ENCODE data around the gene PPP1R16B. TPM values are rescaled to one million over a fixed set of nuclear protein-coding genes. Genes with fewer than 3 reads are reported as not detected.

PPP1R16B gene
- total and polyA plus RNA-seq, 10 of the 15 experiments (the other 5 are each of a cell fraction or from before 2014, with no cell fraction given), result 13.4 to 90.2 (median 66.7) TPM

DNA sequence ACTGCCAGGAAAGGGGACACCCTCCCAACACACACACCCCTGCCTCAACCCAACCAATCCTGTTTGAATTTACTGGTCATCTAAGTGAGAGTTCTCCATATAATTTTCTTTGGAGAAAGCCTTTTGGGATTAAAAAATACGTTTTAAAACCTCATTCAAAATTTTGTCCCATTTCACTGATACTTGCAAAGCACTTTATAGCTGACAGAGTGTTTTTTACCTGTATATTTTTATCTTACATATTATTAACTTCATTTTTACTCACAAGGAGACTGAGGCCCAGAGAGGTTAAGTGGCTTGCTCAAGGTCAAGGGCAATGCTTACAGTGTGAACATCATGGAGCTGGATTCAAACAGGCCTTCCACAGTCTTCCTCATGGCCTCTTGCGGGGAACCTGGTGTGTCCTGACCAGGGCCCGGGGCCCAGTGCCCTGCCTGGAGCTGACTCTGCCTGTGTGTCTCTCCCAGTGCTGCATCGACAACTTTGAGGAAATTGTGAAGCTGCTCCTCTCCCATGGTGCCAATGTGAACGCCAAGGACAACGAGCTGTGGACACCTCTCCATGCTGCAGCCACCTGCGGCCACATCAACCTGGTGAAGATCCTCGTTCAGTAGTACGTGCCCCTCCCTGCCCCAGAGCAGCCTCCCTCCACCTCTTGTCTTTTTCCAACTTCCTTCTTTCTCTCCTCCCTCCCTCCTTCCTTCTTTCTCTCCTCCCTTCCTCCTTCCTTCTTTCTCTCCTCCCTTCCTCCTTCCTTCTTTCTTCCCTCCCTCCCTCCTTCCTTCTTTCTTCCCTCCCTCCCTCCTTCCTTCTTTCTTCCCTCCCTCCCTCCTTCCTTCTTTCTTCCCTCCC is 89.8 kb downstream of the PPP1R16B start:
- no peak for ATAC-seq
- no peak overlapping the region for H2AFZ ChIP-seq (ENCODE audit: control insufficient read depth, low read depth, low read length)
- no peak for DNase-seq (ENCODE audit: low read depth, low spot score)
- 87% methylated on average over 9 of the region's 9 CpGs for WGBS (ENCODE audit: insufficient coverage, insufficient replicate concordance, low lambda C conversion rate, missing lambda C conversion rate)
- H3K27me3 ChIP-seq (replicated peaks in 1 of 2; ENCODE audit: control insufficient read depth in 2 of 2, insufficient read depth in 2 of 2, low read length in 1 of 2), result no peaks in the 10 kb centered on the region
- H4K20me1 ChIP-seq (ENCODE audit: control insufficient read depth, insufficient read depth), result no peaks in the 10 kb centered on the region
- no peak overlapping the region for H3K4me2 ChIP-seq (ENCODE audit: control insufficient read depth, insufficient read depth)
- peaks cover 16% of the 10 kb centered on the region for H3K79me2 ChIP-seq (ENCODE audit: control insufficient read depth, insufficient read depth, low read length)
- ChIA-PET POLR2A (interaction anchor here (0.7 kb wide), 1 partner anchor 103 kb away, joined by 3 read pairs; no protein-coding TSS in a partner anchor), RAD21 (ENCODE audit: unreplicated experiment) (interaction anchor here (0.5 to 6.5 kb wide), 8 partner anchors 18 to 248 kb away, joined by 3 to 205 read pairs (median 82); partner anchors contain the start of genes ACTR5, DHX35 and PPP1R16B), CTCF (interaction anchor here (0.8 to 6.9 kb wide), 12 partner anchors 18 to 248 kb away, joined by 3 to 183 read pairs (median 4); partner anchors contain the start of genes ACTR5 and PPP1R16B), SMC1A (ENCODE audit: uncharacterized antibody, unreplicated experiment) (interaction anchor here (0.6 to 6.6 kb wide), 15 partner anchors 14 to 248 kb away, joined by 3 to 105 read pairs (median 4); partner anchors contain the start of gene PPP1R16B)
- no peak overlapping the region for H3K27ac ChIP-seq (ENCODE audit: control insufficient read depth, insufficient read depth)
- no peaks in the 10 kb centered on the region for H3K9me3 ChIP-seq (replicated peaks; ENCODE audit: control insufficient read depth, insufficient read depth, low read length)
- intact Hi-C loops (cut with micrococcal nuclease; ENCODE audit: unreplicated experiment), result no loop called here
- in situ Hi-C loops (cut with MboI), result loop anchor here (5.0 kb wide), 1 partner anchor 248 kb away; no protein-coding TSS in a partner anchor
- FAIRE-seq, result no peak
- no peak overlapping the region for H3K9ac ChIP-seq (ENCODE audit: control insufficient read depth, insufficient read depth, low read length)
- H3K4me3 ChIP-seq, result no peak overlapping the region
- TF ChIP-seq, protein P1, sequence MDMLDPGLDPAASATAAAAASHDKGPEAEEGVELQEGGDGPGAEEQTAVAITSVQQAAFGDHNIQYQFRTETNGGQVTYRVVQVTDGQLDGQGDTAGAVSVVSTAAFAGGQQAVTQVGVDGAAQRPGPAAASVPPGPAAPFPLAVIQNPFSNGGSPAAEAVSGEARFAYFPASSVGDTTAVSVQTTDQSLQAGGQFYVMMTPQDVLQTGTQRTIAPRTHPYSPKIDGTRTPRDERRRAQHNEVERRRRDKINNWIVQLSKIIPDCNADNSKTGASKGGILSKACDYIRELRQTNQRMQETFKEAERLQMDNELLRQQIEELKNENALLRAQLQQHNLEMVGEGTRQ (IDR thresholded peaks at IDR 0.05; ENCODE audit: borderline replicate concordance, low read depth, low read length), result no peak
- no peak for TF ChIP-seq RUNX3 (IDR thresholded peaks at IDR 0.05; ENCODE audit: low read length)
- no peak for TF ChIP-seq PML (IDR thresholded peaks at IDR 0.05; ENCODE audit: low read length)
- no peak for TF ChIP-seq EED (IDR thresholded peaks at IDR 0.05; ENCODE audit: low read depth)
- no peak for TF ChIP-seq CBX3 (IDR thresholded peaks at IDR 0.05; ENCODE audit: borderline replicate concordance, low read depth)
- TF ChIP-seq EP300 (IDR thresholded peaks at IDR 0.05; ENCODE audit: borderline replicate concordance in 1 of 2, control insufficient read depth in 1 of 2, low read depth in 2 of 2, low read length in 2 of 2), result no peak
- BruUV-seq (replicated peaks), result no TSS peak
- H3K4me1 ChIP-seq (ENCODE audit: control insufficient read depth, insufficient read depth, low read length), result peaks cover 40% of the 10 kb centered on the region
- H3K36me3 ChIP-seq (ENCODE audit: control insufficient read depth in 2 of 2, insufficient read depth in 2 of 2, low read length in 1 of 2), result peaks cover 27 to 37% of the 10 kb centered on the region in 2 experiments

Data from GM12878 (cell line).